ENCODE data around the gene ABI3BP.
"Not testable (repeated sequence)": the region's sequence is repeated elsewhere in the genome, so short reads cannot be mapped to it uniquely, and the experiment has no call there.

The ABI3BP gene

DNA sequence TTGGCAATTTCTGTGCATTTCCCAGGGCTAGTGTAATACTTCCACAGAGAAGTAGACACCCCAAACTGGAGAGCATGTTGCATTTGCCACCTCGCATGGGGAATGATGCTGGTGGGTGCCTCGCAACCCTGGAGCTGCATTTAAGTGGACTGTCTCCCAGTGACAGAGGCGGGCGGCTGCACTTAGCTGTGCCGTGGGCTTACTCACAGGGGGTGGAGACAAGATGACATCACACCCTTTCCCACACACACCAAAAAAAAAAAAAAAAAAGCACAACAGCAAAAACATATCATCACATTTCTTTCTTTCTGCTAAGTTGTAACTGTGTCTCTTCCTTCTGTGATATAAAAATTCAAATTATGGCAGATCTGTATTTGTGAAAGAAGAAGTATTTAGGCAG lies at the start of gene ABI3BP:
TSS of gene ABI3BP (minus strand) at position 113 of the 400 bp plus-strand sequence. CDS start at position 76, 37 bp downstream.
- DNase-seq (ENCODE audit: low read depth in 2 of 2): no peak

DNA sequence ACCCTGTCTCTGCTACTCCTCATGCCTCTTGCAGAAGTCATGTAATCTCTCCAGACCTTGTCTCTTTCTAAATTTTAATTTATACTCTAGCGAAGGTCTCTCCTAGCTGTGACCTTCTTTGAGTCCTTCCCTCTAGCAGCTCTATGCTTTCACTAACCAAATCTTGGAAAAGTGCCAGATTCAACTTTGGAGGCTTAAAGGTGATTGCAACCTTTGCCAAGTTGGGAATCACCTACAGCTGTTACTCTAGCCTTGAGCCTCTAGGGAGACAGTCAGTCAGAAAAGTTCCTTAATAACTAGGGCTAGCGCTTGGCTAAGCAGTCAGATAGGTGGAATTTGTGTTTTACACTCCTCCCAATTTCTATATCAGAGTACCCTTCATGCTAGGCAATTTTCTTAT lies 46.1 kb upstream of the ABI3BP start:
- DNase-seq (ENCODE audit: low read depth in 2 of 2): no peak

DNA sequence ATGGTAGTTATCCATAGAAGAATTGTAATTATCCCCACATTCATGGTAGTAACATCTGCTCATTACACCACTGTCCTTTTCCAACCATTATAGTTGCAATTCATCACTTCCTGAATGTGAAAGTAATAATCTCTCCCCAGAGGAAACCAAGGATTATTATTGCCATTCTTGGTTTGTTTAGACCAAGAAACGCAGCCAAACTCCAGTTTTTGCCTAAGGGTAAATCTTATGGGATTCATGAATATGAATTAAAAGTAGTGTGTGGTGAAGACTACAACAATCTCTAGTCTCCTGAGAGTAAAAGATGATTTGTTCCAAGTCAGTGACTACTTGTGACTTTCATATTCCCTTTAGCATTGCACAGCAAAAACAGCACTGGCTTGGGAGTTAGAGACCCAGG lies 45.7 kb upstream of the ABI3BP start:
- no peak for DNase-seq (ENCODE audit: low read depth in 2 of 2)

DNA sequence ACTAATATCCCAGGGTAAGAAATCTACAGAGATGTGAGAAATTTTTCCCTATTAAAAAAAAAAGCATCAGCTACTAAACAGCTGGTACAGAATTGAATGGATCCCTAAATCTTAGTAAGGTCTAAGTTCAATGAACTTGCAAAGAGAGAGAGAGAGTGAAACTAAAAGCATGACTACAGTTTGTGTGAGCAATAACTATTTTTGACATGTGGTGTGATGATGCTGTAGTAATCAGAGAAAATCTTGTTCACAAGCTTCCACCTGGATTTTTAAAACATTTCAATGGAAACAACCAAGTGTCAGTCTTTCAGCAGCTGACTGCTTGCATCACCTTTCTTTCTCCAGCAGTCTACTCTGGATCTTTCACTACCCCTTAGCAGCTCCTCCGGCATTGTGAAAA lies 45.2 kb upstream of the ABI3BP start:
- no peak for DNase-seq (ENCODE audit: low read depth in 2 of 2)

GRCh38 chr3:101037613-101038012 lies 44.4 kb upstream of the ABI3BP start:
- DNase-seq (ENCODE audit: low read depth in 2 of 2): no peak

GRCh38 chr3:101036676-101037075 lies 43.5 kb upstream of the ABI3BP start:
- DNase-seq (ENCODE audit: low read depth in 2 of 2): no peak

GRCh38 chr3:101036213-101036618 lies 43.0 kb upstream of the ABI3BP start:
- DNase-seq (ENCODE audit: low read depth in 2 of 2): no peak

- no peak for DNase-seq (ENCODE audit: low read depth in 2 of 2)
Observed at GRCh38 chr3:101027286-101027685, 34.1 kb upstream of the ABI3BP start.

DNA sequence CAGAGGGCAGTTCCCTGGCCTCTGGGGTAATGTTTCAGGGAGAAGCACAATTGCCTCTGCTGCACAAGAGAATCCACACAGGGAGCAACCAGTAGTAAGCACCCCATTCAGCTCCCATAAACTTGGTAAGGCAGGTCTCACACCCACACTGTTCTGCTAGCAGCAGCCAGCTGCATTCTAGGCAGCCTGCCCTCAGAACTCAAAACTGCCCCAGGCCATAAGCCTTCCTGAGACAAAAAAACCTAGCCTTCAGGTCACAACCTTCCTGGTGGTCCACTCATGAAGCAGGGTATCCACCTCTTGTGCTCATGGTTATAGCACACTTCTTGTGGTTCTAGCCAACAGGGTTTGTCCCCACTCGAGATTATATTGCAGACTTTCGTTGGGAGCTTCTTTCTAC lies 33.7 kb upstream of the ABI3BP start:
- no peak for DNase-seq (ENCODE audit: low read depth in 2 of 2)

GRCh38 chr3:101026244-101026643 lies 33.0 kb upstream of the ABI3BP start:
- DNase-seq (ENCODE audit: low read depth in 2 of 2): no peak

DNA sequence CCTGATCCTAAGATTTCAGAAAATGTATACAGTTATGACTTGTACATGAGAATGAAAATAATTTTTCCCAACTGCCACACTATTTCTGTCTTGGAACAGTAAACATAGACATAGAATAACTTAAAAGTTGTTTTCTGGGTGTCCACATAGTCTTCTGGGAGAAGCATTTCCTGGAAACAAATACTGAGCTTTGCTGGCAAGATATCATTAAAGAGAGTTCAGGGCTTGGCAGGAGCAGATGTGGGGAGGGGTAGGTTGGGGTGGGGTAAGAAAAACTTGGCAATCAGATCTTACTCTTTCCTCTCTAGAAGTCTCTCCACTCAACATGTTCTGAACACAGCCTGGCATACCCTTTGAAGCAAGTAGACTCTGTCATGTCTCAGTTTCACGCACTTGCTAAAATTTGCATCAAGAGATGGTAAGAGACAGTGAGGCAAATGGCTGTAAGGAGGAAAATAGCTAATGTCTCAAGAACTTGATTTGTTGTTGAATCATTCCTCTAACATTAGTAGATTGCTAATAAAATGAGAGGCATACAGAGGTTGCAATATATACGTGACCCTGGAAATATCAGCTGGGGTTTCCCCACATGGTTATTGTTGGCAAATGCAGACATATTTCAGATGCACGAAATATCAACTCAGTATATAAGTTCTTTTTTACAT lies 27.3 kb upstream of the ABI3BP start:
- DNase-seq (ENCODE audit: low read depth in 2 of 2): no peak

DNA sequence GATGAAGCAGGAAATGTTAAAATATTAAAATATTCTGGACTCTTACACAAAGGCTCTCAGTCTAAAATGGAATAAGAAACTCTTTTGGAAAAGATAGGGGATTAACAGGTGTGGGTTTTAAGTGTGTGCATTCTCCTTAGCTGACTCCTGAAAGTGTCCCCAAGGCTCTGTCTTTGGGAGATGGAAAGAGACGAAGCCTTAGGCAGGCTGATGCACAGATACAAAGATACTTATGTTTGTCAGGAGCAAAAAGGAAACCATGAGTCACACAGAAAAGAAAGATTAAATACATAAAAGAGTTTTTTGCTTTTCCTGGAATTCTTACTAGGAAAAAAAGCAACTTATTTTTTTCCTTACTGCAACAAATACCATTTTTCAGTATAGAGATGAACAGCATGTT lies 23.8 kb upstream of the ABI3BP start:
- DNase-seq (ENCODE audit: low read depth in 2 of 2): no peak

GRCh38 chr3:101012312-101012711 lies 19.1 kb upstream of the ABI3BP start:
- not testable (repeated sequence) for DNase-seq (ENCODE audit: low read depth in 2 of 2)

DNA sequence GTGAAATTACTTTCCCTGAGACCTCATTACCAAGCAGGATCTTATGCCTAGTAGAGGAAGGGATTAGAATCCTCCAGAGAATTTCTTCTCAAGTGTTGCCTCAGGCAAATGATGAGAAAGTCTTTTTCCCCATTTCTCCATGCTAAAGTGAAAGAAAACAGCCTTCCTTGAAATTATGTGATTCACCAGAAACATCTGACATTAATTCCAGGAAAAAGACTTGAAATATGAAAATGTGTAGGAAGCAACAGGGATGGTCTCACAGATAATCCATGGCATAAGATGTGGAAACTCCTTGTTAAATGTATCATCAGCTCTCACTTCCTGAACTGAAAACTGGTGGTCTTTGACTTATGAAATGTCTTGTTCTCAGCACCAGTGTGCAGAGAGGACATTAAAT lies 17.9 kb upstream of the ABI3BP start:
- DNase-seq (ENCODE audit: low read depth in 2 of 2): no peak

GRCh38 chr3:101010296-101010695 lies 17.1 kb upstream of the ABI3BP start:
- no peak for DNase-seq (ENCODE audit: low read depth in 2 of 2)

DNA sequence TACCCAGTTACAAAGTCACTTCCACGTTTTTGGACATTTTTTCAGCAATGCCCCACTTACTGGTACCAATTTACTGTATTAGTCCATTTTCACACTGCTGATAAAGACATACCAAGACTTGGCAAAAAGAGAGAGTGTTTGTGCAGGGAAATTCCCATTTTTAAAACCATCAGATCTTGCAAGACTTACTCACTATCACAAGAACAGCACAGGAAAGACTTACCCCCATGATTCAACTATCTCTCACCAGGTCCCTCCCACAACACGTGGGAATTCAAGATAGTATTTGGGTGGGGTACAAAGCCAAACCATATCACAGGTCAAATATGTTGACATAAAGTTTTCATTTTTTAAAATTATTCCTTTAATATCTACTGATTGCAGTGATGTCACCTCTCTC lies 16.2 kb upstream of the ABI3BP start:
- DNase-seq (ENCODE audit: low read depth in 2 of 2): no peak

DNA sequence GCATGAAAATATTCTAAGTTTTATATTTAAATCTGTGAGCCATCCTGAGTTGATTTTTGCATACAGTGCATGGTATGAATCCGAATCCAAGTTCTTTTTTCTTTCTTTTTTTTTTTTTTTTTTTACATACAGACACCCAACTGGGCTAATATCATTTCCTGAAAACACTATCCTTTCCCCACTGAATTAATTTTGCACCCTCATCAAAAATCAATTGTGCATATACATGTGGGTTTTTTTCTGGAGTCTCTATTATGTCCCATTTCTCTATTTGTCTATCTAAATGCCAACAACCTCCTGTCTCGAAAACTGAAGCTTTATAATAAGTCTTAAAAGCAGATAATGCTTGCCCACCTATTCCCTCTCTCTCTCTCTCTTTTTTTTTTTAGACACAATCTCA lies 5.9 kb upstream of the ABI3BP start:
- no peak for DNase-seq (ENCODE audit: low read depth in 2 of 2)

DNA sequence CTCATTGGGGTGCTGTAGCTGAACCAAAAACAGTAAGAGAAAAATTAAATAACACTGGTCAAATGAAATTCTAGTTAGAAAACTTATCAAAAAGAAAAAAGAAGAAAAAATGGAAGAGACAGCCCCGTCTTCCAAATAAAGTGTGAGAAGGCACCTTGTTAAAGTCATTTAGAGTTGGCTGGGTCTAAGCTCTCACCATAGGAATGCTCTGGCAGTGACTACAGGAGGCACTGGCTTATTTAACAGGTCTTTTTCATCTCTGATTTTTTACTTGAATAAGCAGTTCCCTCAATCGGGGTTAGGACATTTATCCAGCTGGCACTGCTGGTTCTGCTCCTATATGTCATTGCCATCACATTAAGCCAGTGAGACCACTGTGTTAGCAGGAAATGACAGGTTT lies 1.6 kb upstream of the ABI3BP start:
- no peak for DNase-seq (ENCODE audit: low read depth in 2 of 2)

- DNase-seq (ENCODE audit: low read depth in 2 of 2): no peak
Observed at GRCh38 chr3:100994187-100994586, 966 bp upstream of the ABI3BP start.

GRCh38 chr3:100992231-100993012 lies 799 bp downstream of the ABI3BP start:
- no peak for DNase-seq (ENCODE audit: low read depth in 2 of 2)

DNA sequence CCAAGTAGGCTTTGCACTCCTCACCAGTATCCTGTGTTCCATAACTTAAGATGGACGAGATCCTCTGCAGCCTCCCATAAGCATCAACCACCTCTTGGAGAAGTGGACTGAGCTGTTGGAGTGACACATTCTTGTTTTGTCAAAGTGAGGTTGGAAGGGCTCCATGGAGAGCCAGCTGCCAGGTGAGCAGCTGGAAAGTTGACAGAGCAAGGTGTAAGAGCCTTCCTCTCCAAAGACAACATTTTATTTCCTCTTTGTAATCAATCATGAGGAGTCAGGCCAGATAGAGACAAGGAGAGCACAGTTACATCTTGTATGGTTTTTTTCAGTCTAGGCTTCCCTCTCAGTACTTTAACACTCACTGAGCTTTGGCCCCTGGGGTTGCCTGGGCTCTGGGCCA lies 5.1 kb downstream of the ABI3BP start:
- DNase-seq (ENCODE audit: low read depth in 2 of 2): no peak

DNA sequence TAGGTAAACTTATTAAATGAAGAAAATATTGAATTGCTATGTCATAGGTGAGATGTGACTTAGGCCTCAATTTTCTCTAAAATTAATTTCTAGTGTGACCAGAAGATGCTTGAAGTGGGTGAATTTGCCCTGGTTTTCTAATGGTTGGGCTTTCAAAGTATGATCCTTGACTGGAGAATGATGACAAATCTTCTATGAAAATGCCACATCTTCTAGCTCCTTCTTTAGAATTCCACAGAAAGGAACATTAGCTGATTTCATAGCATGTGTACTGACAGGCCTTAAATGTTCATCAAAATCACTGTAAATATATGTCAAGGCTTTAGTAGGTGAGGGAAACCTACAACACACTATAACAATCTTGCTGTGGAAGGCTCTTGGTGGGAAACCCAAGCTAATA lies 8.9 kb downstream of the ABI3BP start:
- no peak for DNase-seq (ENCODE audit: low read depth in 2 of 2)

DNA sequence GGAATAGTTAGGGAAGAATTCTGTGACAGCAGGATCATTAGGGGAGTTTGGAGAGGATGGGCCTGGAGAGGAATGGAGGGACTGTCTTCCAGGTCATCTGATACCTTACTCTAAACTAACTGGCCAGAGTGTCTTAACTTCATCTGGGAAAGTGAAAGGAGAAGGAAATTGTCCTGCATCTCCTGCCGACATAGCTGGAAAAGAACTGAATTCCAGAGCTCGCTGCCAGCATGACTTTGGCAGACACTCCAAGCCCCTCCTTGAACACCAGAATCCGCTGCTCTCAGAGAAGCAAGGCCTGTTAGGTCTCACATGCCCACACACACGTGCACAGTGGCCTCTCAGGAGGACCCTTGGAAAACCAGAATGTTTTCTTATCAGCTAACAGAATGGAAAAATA lies 10.5 kb downstream of the ABI3BP start:
- DNase-seq (ENCODE audit: low read depth in 2 of 2): no peak

Measured in activated CD8-positive, alpha-beta memory T cell treated with anti-CD3 and anti-CD28 coated beads for 4 hours (primary cell).